Stimulated activated CD8-positive, alpha-beta memory T cell treated with anti-CD3 and anti-CD28 coated beads, Interleukin-12 subunit alpha, Interleukin-12 subunit beta, amount 100 ng/mL, for 24 hours (primary cell): ENCODE data around the gene PLPP7.

Experiments used
- DNase-seq: peaks from one replicate; pipeline ENCODE4 v3.0.0-alpha.2; 2020; ENCODE audit errors: extremely low read depth

Gene PLPP7

GRCh38 chr9:131281119-131281965 lies 8.2 kb upstream of the PLPP7 start:
- no peak for DNase-seq

- DNase-seq, result no peak
Observed at GRCh38 chr9:131282175-131282574, 7.3 kb upstream of the PLPP7 start.

- no peak for DNase-seq
Observed at GRCh38 chr9:131282688-131283422, 6.7 kb upstream of the PLPP7 start.

- no peak for DNase-seq
Observed at GRCh38 chr9:131284856-131285255, 4.7 kb upstream of the PLPP7 start.

- DNase-seq, result no peak
Observed at GRCh38 chr9:131287359-131287758, 2.2 kb upstream of the PLPP7 start.

- DNase-seq, result no peak
Observed at GRCh38 chr9:131288217-131288616, 1.3 kb upstream of the PLPP7 start.

GRCh38 chr9:131290036-131290766 lies 678 bp downstream of the PLPP7 start:
- no peak for DNase-seq

- DNase-seq, result no peak
Observed at GRCh38 chr9:131290767-131291370, 1.3 kb downstream of the PLPP7 start.

- no peak for DNase-seq
Observed at GRCh38 chr9:131291795-131292315, 2.3 kb downstream of the PLPP7 start.

GRCh38 chr9:131292937-131293336 lies 3.4 kb downstream of the PLPP7 start:
- DNase-seq, result no peak

- no peak for DNase-seq
Observed at GRCh38 chr9:131296460-131296859, 6.9 kb downstream of the PLPP7 start.

- no peak for DNase-seq
Observed at GRCh38 chr9:131296906-131297500, 7.5 kb downstream of the PLPP7 start.

GRCh38 chr9:131297903-131298302 lies 8.4 kb downstream of the PLPP7 start:
- DNase-seq, result no peak

GRCh38 chr9:131298341-131298740 lies 8.8 kb downstream of the PLPP7 start:
- no peak for DNase-seq

GRCh38 chr9:131298816-131299215 lies 9.3 kb downstream of the PLPP7 start:
- no peak for DNase-seq

GRCh38 chr9:131299346-131299960 lies 9.9 kb downstream of the PLPP7 start:
- DNase-seq, result no peak

- no peak for DNase-seq
Observed at GRCh38 chr9:131299961-131300347, 10.4 kb downstream of the PLPP7 start.

GRCh38 chr9:131300444-131300843 lies 10.9 kb downstream of the PLPP7 start:
- DNase-seq, result no peak

GRCh38 chr9:131302244-131303075 lies 12.9 kb downstream of the PLPP7 start:
- DNase-seq, result no peak
